Measurements from ENCODE around the gene YRDC. TPM values are rescaled to one million over a fixed set of nuclear protein-coding genes. Genes with fewer than 3 reads are reported as not detected.

Gene YRDC
- total and polyA plus RNA-seq, 2 donors (not counting 3 experiments of a cell fraction or from before 2014, with no cell fraction given): 19.2 to 20.5 TPM

DNA sequence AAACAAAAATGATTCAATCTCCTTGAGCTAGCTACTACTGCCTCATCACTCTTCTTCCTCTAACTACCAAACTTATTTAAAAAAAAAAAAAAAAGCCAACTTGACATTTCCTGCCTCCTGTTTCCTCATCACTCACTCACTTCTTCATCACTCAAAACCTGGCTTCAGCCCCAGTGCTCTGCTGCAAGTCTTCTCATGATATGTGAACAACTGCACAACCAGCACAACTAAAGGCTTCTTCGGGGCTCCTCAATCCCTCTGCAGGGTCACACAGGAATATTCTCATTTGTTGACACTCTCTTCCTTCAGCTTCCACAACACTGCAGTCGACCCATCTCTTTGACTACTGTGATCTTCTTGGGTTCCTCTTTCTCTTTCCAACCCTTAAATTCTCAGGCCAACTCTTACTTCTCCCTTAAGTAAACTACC is 43.8 kb upstream of the YRDC start:
- Histone ChIP-seq H3K9ac (replicated peaks; ENCODE audit: extremely low read depth, insufficient read depth, low read length) (no peak overlapping the region), H3K27me3 (ENCODE audit: control insufficient read depth in 2 of 2, insufficient read depth in 2 of 2, low read length in 2 of 2) (no peaks in the 10 kb centered on the region), H4K20me1 (replicated peaks; ENCODE audit: control insufficient read depth, extremely low read depth, insufficient read depth, low read length) (peaks cover 2% of the 10 kb centered on the region), H3K4me3 (replicated peaks in 1 of 3; ENCODE audit: insufficient read depth in 1 of 3, low read depth in 1 of 3, low read length in 3 of 3) (no peak overlapping the region), H3K27ac (ENCODE audit: insufficient read depth, low read depth, low read length) (no peak overlapping the region), H3K36me3 (ENCODE audit: control insufficient read depth in 2 of 2, extremely low read depth in 1 of 2, insufficient read depth in 2 of 2, low read length in 2 of 2) (peaks cover 1 to 2% of the 10 kb centered on the region in 2 experiments), H3K9me3 (replicated peaks; ENCODE audit: control insufficient read depth, insufficient read depth, low read length) (no peaks in the 10 kb centered on the region), H3K4me1 (ENCODE audit: control insufficient read depth, extremely low read depth, insufficient read depth, low read length) (peaks cover 14% of the 10 kb centered on the region), H3K4me2 (ENCODE audit: insufficient read depth, low read length) (no peak overlapping the region), H2AFZ (ENCODE audit: low read depth, low read length) (no peak overlapping the region), H3K79me2 (ENCODE audit: control insufficient read depth, insufficient read depth, low read length) (peaks cover 57% of the 10 kb centered on the region), H3K9me1 (replicated peaks; ENCODE audit: control insufficient read depth, extremely low read depth, insufficient read depth, low read length) (no peaks in the 10 kb centered on the region)
- DNase-seq (ENCODE audit: low read depth, low spot score) (peak; percentile 18), FAIRE-seq (no peak)
- no TSS peak for BruUV-seq (replicated peaks)
- TF ChIP-seq GATA2 (IDR thresholded peaks at IDR 0.05; ENCODE audit: insufficient read depth, insufficient read length, low read depth, low read length) (no peak), MAX (IDR thresholded peaks at IDR 0.05; ENCODE audit: insufficient read depth, insufficient read length) (no peak), EZH2 (IDR thresholded peaks at IDR 0.05; ENCODE audit: borderline replicate concordance, low read depth, low read length, severe bottlenecking) (no peak)
- TF ChIP-seq, protein P1, sequence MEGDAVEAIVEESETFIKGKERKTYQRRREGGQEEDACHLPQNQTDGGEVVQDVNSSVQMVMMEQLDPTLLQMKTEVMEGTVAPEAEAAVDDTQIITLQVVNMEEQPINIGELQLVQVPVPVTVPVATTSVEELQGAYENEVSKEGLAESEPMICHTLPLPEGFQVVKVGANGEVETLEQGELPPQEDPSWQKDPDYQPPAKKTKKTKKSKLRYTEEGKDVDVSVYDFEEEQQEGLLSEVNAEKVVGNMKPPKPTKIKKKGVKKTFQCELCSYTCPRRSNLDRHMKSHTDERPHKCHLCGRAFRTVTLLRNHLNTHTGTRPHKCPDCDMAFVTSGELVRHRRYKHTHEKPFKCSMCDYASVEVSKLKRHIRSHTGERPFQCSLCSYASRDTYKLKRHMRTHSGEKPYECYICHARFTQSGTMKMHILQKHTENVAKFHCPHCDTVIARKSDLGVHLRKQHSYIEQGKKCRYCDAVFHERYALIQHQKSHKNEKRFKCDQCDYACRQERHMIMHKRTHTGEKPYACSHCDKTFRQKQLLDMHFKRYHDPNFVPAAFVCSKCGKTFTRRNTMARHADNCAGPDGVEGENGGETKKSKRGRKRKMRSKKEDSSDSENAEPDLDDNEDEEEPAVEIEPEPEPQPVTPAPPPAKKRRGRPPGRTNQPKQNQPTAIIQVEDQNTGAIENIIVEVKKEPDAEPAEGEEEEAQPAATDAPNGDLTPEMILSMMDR (IDR thresholded peaks at IDR 0.05; ENCODE audit: extremely low read depth in 1 of 2, insufficient read depth in 1 of 2, low read depth in 1 of 2, low read length in 2 of 2): no peak
- ChIA-PET POLR2A (no interaction called here), CTCF (interaction anchor here (1.0 to 3.0 kb wide), 2 partner anchors 8 to 25 kb away, joined by 4 to 21 read pairs; partner anchors contain the start of gene MTF1)
- dilution Hi-C loops (cut with MboI; ENCODE audit: extremely low pct_ligation_motif_present, low sequenced_read_pairs) (no loop called here), intact Hi-C loops (cut with micrococcal nuclease) (no loop called here)

GRCh38 chr1:37851262-37851661 is 43.3 kb upstream of the YRDC start:
- no TSS peak for BruUV-seq (replicated peaks)
- Histone ChIP-seq H3K27ac (ENCODE audit: insufficient read depth, low read depth, low read length) (no peak overlapping the region), H3K9me3 (replicated peaks; ENCODE audit: control insufficient read depth, insufficient read depth, low read length) (no peaks in the 10 kb centered on the region), H3K79me2 (ENCODE audit: control insufficient read depth, insufficient read depth, low read length) (peaks cover 57% of the 10 kb centered on the region), H4K20me1 (replicated peaks; ENCODE audit: control insufficient read depth, extremely low read depth, insufficient read depth, low read length) (peaks cover 2% of the 10 kb centered on the region), H3K4me2 (ENCODE audit: insufficient read depth, low read length) (no peak overlapping the region), H3K36me3 (ENCODE audit: control insufficient read depth in 2 of 2, extremely low read depth in 1 of 2, insufficient read depth in 2 of 2, low read length in 2 of 2) (peaks cover 1 to 2% of the 10 kb centered on the region in 2 experiments), H3K4me1 (ENCODE audit: control insufficient read depth, extremely low read depth, insufficient read depth, low read length) (peaks cover 14% of the 10 kb centered on the region), H3K27me3 (ENCODE audit: control insufficient read depth in 2 of 2, insufficient read depth in 2 of 2, low read length in 2 of 2) (no peaks in the 10 kb centered on the region), H3K4me3 (replicated peaks in 1 of 3; ENCODE audit: insufficient read depth in 1 of 3, low read depth in 1 of 3, low read length in 3 of 3) (no peak overlapping the region), H3K9ac (replicated peaks; ENCODE audit: extremely low read depth, insufficient read depth, low read length) (no peak overlapping the region), H3K9me1 (replicated peaks; ENCODE audit: control insufficient read depth, extremely low read depth, insufficient read depth, low read length) (no peaks in the 10 kb centered on the region), H2AFZ (ENCODE audit: low read depth, low read length) (no peak overlapping the region)
- POLR2A ChIA-PET: no interaction called here
- dilution Hi-C loops (cut with MboI; ENCODE audit: extremely low pct_ligation_motif_present, low sequenced_read_pairs) (no loop called here), intact Hi-C loops (cut with micrococcal nuclease) (no loop called here)
- DNase-seq (ENCODE audit: low read depth, low spot score): no peak
- no peak for TF ChIP-seq MAX (IDR thresholded peaks at IDR 0.05; ENCODE audit: insufficient read depth, insufficient read length)
- TF ChIP-seq, protein P1 (IDR thresholded peaks at IDR 0.05; ENCODE audit: extremely low read depth in 1 of 2, insufficient read depth in 1 of 2, low read depth in 1 of 2, low read length in 2 of 2): no peak
- no peak for TF ChIP-seq POLR2AphosphoS5 (IDR thresholded peaks at IDR 0.05; ENCODE audit: insufficient read depth, low read depth, low read length)
- TF ChIP-seq MYC (IDR thresholded peaks at IDR 0.05; ENCODE audit: low read depth, low read length): no peak
- no peak for TF ChIP-seq FOS (IDR thresholded peaks at IDR 0.05; ENCODE audit: borderline replicate concordance, insufficient read depth, low read length)
- TF ChIP-seq EZH2 (IDR thresholded peaks at IDR 0.05; ENCODE audit: borderline replicate concordance, low read depth, low read length, severe bottlenecking): no peak
- TF ChIP-seq GATA2 (IDR thresholded peaks at IDR 0.05; ENCODE audit: insufficient read depth, insufficient read length, low read depth, low read length): no peak
- no peak for TF ChIP-seq JUN (IDR thresholded peaks at IDR 0.05; ENCODE audit: borderline replicate concordance, insufficient read depth, insufficient read length, low read depth)
- no peak for TF ChIP-seq POLR2A (IDR thresholded peaks at IDR 0.05; ENCODE audit: low read depth, low read length)
- CTCF ChIA-PET: interaction anchor here (1.0 to 3.0 kb wide), 2 partner anchors 9 to 25 kb away, joined by 4 to 21 read pairs; partner anchors contain the start of gene MTF1
- no peak for FAIRE-seq

Data from endothelial cell of umbilical vein (primary cell).